HepG2 (cell line): ENCODE results near the gene SCYL1. TPM values are rescaled to one million over a fixed set of nuclear protein-coding genes. Genes with fewer than 3 reads are reported as not detected.

ENCODE experiments used
- ATAC-seq: fragments of 200-7000 bp; cut with Tn5 transposase; 3 replicates; pipeline ENCODE4 v1.9.1; 2020; ENCODE audit warnings: mild to moderate bottlenecking, moderate library complexity
- BruUV-seq: library from RNA; stranded (reverse); fragments of 400-500 nt; replicated peaks from 2 replicates; lab custom pipeline; 2021; lab: Mats Ljungman, UMichigan
- CTCF ChIA-PET: fragments of 300-600 bp; formaldehyde crosslinking; extraction: SDS; loops from one replicate; lab custom pipeline; 2021; ENCODE audit warnings: low total read pairs, inconsistent platforms, low intra/inter-chr PET ratio; lab: Yijun Ruan, JAX
- POLR2A ChIA-PET: fragments of 350-600 bp; sonication (Branson Sonifier 250); formaldehyde crosslinking; loops from one replicate; lab custom pipeline; 2020; ENCODE audit warnings: antibody characterized with exemption, inconsistent platforms; lab: Yijun Ruan, JAX
- DNase-seq: peaks from one replicate; pipeline ENCODE4 v3.0.0-alpha.2; 2015; ENCODE audit warnings: low spot score
- FAIRE-seq: peaks from 3 replicates; lab custom pipeline; 2011; peaks lifted over from hg19 to GRCh38; lab: Jason Lieb, UNC
- H2AFZ ChIP-seq: one replicate; pipeline ENCODE4 v1.6.1; 2011; ENCODE audit warnings: low read length, inconsistent platforms
- H3K27ac ChIP-seq: fragments of 300-600 bp; 3 replicates; pipeline ENCODE4 v1.8.0; 2011; ENCODE audit warnings: mixed run types, mild to moderate bottlenecking, mixed read lengths, low read length, inconsistent platforms; ENCODE audit not compliant: insufficient read depth; ENCODE audit errors: extremely low read length
- H3K27me3 ChIP-seq, 2 experiments: fragments of 200-600 bp in 1 of 2; 2 replicates in 1 of 2; 3 replicates in 1 of 2; pipeline versions ENCODE4 v1.6.0 to v1.8.0; 2011; ENCODE audit warnings: low read length in 2 of 2, mild to moderate bottlenecking in 2 of 2, moderate library complexity in 2 of 2, inconsistent platforms in 1 of 2; ENCODE audit not compliant: insufficient read depth in 2 of 2, control insufficient read depth in 1 of 2
- H3K36me3 ChIP-seq, 2 experiments: fragments of 200-600 bp in 1 of 2; replicated peaks in 1 of 2; 2 replicates in 1 of 2; 3 replicates in 1 of 2; pipeline versions ENCODE4 v1.5.1 to v1.8.0; 2011; ENCODE audit warnings: low read length in 2 of 2, inconsistent platforms in 1 of 2; ENCODE audit not compliant: insufficient read depth in 2 of 2, control insufficient read depth in 1 of 2
- H3K4me1 ChIP-seq: 2 replicates; pipeline ENCODE4 v1.5.1; 2012; ENCODE audit warnings: low read length, inconsistent platforms; ENCODE audit not compliant: insufficient read depth
- H3K4me2 ChIP-seq: 2 replicates; pipeline ENCODE4 v1.6.0; 2011; ENCODE audit warnings: low read depth, low read length, inconsistent platforms
- H3K4me3 ChIP-seq, 3 experiments: fragments of 200-600 bp in 1 of 3; sonication (generic), shearing (Covaris generic) in 1 of 3; replicated peaks in 1 of 3; 2 replicates each; pipeline ENCODE4 v1.5.1; 2011 to 2016; ENCODE audit warnings: low read length in 3 of 3, inconsistent platforms in 2 of 3, low read depth in 2 of 3, mild to moderate bottlenecking in 2 of 3, control low read depth in 1 of 3, mixed read lengths in 1 of 3; ENCODE audit not compliant: insufficient read depth in 1 of 3
- H3K79me2 ChIP-seq: one replicate; pipeline ENCODE4 v1.6.1; 2011; ENCODE audit warnings: low read length, inconsistent platforms; ENCODE audit not compliant: insufficient read depth
- H3K9ac ChIP-seq: 2 replicates; pipeline ENCODE4 v1.6.0; 2011; ENCODE audit warnings: mild to moderate bottlenecking, low read depth, low read length, inconsistent platforms; ENCODE audit not compliant: insufficient read depth
- H3K9me3 ChIP-seq: 2 replicates; pipeline ENCODE4 v1.5.1; 2012; ENCODE audit warnings: mild to moderate bottlenecking, low read length
- H4K20me1 ChIP-seq: 2 replicates; pipeline ENCODE4 v1.6.0; 2011; ENCODE audit warnings: inconsistent platforms, mild to moderate bottlenecking, low read length, moderate library complexity; ENCODE audit not compliant: insufficient read depth
- CHD4 ChIP-seq: fragments of 200-600 bp; sonication (generic); IDR thresholded peaks from 2 replicates; pipeline ENCODE4 v1.7.0; 2017; ENCODE audit warnings: mild to moderate bottlenecking, low read length, borderline replicate concordance
- MTERF4 ChIP-seq: sonication (generic); formaldehyde crosslinking; IDR thresholded peaks from 2 replicates; pipeline ENCODE4 v1.8.0; 2023; ENCODE audit warnings: mild to moderate bottlenecking, missing genetic modification reagents
- RBM39 ChIP-seq: fragments of 200-400 bp; formaldehyde crosslinking; IDR thresholded peaks from one replicate; pipeline ENCODE4 v1.6.1; 2018; ENCODE audit warnings: antibody characterized with exemption, mild to moderate bottlenecking, low read depth, low read length; ENCODE audit not compliant: poor library complexity, severe bottlenecking
- ZKSCAN8 ChIP-seq: IDR thresholded peaks from 2 replicates; pipeline ENCODE4 v1.6.1; 2016; ENCODE audit warnings: borderline replicate concordance, missing genetic modification reagents, missing compliant biosample characterization
- ZSCAN12 ChIP-seq: sonication (generic); formaldehyde crosslinking; IDR thresholded peaks from 2 replicates; pipeline ENCODE4 v1.9.0; 2021; ENCODE audit warnings: mild to moderate bottlenecking, missing genetic modification reagents
- WGBS: methylation state at CpG from one replicate; pipeline ENCODE4 v1.1.6; 2017; ENCODE audit warnings: low lambda C conversion rate; 5-methylcytosine and 5-hydroxymethylcytosine counted together
- in situ Hi-C: cut with HindIII; loops from 2 replicates; pipeline ENCODE4 v1.10.0; 2017; ENCODE audit warnings: low pct_unique_long_range_greater_than_20kb; ENCODE audit not compliant: extremely low pct_ligation_motif_present
- intact Hi-C: fragments of 100-400 bp; cut with micrococcal nuclease; formaldehyde crosslinking; loops from one replicate; pipeline ENCODE4 v1.10.0; 2022; ENCODE audit not compliant: unreplicated experiment
- polyA plus RNA-seq, 8 experiments: library from polyadenylated mRNA; depleted of rRNA in 3 of 8; stranded (reverse) in 7 of 8; unstranded in 1 of 8; fragments of >200 nt; fragmentation: Illumina TruSeq in 4 of 8; extraction: Trizol in 4 of 8; gene quantifications; 2 replicates each; pipeline versions ENCODE4 v1.2.1 to v1.2.3, GENCODE V29; 2011 to 2016; ENCODE audit warnings: low read depth in 4 of 8, missing spikeins in 1 of 8, mixed read lengths in 1 of 8; ENCODE audit not compliant: insufficient read depth in 1 of 8
- total RNA-seq, 5 experiments: library from RNA; depleted of rRNA; stranded (reverse); fragments of >200 nt; fragmentation: Illumina TruSeq; extraction: Trizol; gene quantifications; 2 replicates each; pipeline ENCODE4 v1.2.3, GENCODE V29; 2016; ENCODE audit warnings: low read depth in 1 of 5

The SCYL1 gene
- total and polyA plus RNA-seq, 2 of the 13 experiments (the other 11 are each of a cell fraction or from before 2014, with no cell fraction given): 65.9 to 103 TPM

GRCh38 chr11:65573391-65574079 is 48.7 kb downstream of the SCYL1 start:
- no peak overlapping the region for H2AFZ ChIP-seq
- ChIA-PET POLR2A (interaction anchor here (1.8 kb wide), 1 partner anchor 13 kb away, joined by 8 read pairs; no protein-coding TSS in a partner anchor), CTCF (interaction anchor here (1.8 kb wide), 1 partner anchor 15 kb away, joined by 16 read pairs; no protein-coding TSS in a partner anchor)
- 96% methylated on average over 19 of the region's 22 CpGs for WGBS
- H3K4me2 ChIP-seq: no peak overlapping the region
- intact Hi-C loops (no loop called here), in situ Hi-C loops (no loop called here)
- H3K27ac ChIP-seq: no peak overlapping the region
- peaks cover 3 to 5% of the 10 kb centered on the region in 2 experiments; a peak in 2 of 5 replicates for H3K36me3 ChIP-seq
- TF ChIP-seq MTERF4 (0 out of 2 replicates have a peak, but pooled peaks have one; percentile 27), RBM39 (peak; percentile 31), ZKSCAN8 (CRISPR knock-in tag) (no peak), CHD4 (no peak), ZSCAN12 (CRISPR knock-in tag) (no peak)
- DNase-seq (no peak), FAIRE-seq (no peak), ATAC-seq (no peak)
- BruUV-seq: no TSS peak
- peaks cover 25% of the 10 kb centered on the region for H3K79me2 ChIP-seq
- peak overlapping the region in 1 of 3 experiments; percentile 77; a peak in 1 of 6 replicates for H3K4me3 ChIP-seq
- no peak overlapping the region for H3K9ac ChIP-seq
- H3K27me3 ChIP-seq: no peaks in the 10 kb centered on the region; a peak in 1 of 5 replicates
- no peaks in the 10 kb centered on the region; the same call in 1 of the 2 replicates for H4K20me1 ChIP-seq
- no peaks in the 10 kb centered on the region for H3K9me3 ChIP-seq
- H3K4me1 ChIP-seq: peaks cover 63% of the 10 kb centered on the region
